ES-I3 (cell line): Measurements from ENCODE around the gene CCR2.
"Not testable (repeated sequence)": the region's sequence is repeated elsewhere in the genome, so short reads cannot be mapped to it uniquely, and the experiment has no call there.

Experiments used
- H3K36me3 ChIP-seq: 2 replicates; pipeline ENCODE4 v1.6.1; 2013; ENCODE audit warnings: mild to moderate bottlenecking, low read length, control low read depth, moderate library complexity; ENCODE audit not compliant: insufficient read depth
- H3K4me1 ChIP-seq: 2 replicates; pipeline ENCODE4 v1.6.1; 2013; ENCODE audit warnings: mild to moderate bottlenecking, control low read depth, low read length; ENCODE audit not compliant: insufficient read depth
- H3K9ac ChIP-seq: 2 replicates; pipeline ENCODE4 v1.6.1; 2013; ENCODE audit warnings: low read depth, mild to moderate bottlenecking, low read length, moderate library complexity
- H3K9me3 ChIP-seq: 2 replicates; pipeline ENCODE4 v1.6.1; 2013; ENCODE audit warnings: mild to moderate bottlenecking, low read length, moderate library complexity; ENCODE audit not compliant: control insufficient read depth, insufficient read depth

CCR2 gene

DNA sequence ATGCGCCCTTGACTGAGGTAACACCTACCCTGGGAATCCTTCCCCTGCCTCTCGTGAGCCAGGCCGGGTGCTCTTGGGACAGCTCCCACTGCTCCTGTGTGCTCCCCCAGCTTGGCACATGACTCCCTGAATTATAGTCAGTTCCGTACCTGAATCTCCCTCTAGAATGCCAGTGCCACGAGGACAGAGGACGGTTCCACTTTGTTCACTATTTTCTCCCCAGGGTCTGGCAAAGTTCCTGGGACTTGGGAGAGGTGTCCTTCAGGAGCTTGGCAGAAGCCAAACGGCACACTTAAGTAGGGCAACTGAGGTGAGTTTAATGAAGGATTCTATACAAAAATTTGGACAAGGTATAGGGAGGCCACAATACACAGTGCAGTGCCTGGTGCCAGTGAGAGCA lies 43.2 kb downstream of the CCR2 start:
- Histone ChIP-seq H3K9ac (no peak overlapping the region), H3K4me1 (peaks cover 6% of the 10 kb centered on the region; the same call in 1 of the 2 replicates), H3K36me3 (no peaks in the 10 kb centered on the region), H3K9me3 (no peaks in the 10 kb centered on the region)

DNA sequence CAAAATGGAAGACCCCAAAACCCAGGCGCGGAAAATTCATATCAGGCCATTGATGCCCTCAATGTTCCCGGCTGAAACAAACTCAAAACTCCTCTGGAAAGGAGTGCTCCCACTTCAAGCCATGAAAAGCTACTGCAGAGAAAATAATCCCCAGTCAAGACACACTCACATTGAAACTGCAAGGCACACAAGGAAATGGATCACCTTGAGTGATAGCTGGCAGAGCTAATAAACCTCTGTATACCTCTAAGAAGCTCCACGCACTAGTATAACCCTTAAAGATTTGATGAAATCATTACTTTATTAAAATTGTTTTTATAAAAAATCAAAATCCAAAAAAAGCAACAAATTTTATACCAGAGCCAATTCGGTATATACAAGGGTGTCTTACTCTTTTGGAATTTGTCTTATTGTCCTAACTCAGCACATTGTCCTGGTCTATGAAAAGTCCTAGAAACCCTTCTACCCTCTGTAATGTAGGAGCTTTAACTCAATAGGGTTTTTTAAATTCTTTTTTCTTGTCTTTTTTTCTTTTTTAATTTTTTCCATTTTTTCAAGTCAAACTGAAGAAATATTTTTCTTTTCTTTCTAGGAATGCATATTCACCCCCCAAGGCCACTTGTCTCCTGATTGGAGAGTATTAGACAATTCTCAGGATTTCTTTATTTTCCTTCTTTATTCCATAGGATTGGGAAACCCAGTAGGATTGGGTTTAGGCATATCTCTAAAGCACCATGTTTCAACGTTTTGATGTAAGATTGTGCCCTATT lies 44.5 kb downstream of the CCR2 start:
- Histone ChIP-seq H3K9me3 (no peaks in the 10 kb centered on the region), H3K4me1 (peaks cover 6% of the 10 kb centered on the region; the same call in 1 of the 2 replicates), H3K9ac (no peak overlapping the region), H3K36me3 (no peaks in the 10 kb centered on the region)

DNA sequence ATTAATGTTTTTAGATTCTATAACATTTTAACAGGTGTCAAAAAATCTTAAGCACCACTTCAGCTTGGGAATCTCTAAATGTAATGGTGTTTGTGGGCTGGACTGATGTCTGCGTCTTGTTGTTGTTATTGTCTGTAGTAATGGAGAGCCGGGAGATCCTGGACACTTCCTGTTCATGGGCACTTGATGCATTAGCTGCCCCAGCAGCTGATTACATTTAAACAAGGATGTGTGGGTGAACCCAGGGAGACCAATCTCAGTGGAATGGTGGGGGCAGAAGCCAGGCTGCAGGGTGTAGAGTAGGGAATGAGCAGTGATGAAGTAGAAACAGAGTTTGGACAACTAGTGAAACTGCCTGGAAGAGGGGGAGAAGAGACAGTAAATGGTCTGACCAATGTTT lies 45.2 kb downstream of the CCR2 start:
- Histone ChIP-seq H3K9ac (no peak overlapping the region), H3K9me3 (no peaks in the 10 kb centered on the region), H3K36me3 (no peaks in the 10 kb centered on the region), H3K4me1 (peaks cover under 1% of the 10 kb centered on the region; the same call in 1 of the 2 replicates)

DNA sequence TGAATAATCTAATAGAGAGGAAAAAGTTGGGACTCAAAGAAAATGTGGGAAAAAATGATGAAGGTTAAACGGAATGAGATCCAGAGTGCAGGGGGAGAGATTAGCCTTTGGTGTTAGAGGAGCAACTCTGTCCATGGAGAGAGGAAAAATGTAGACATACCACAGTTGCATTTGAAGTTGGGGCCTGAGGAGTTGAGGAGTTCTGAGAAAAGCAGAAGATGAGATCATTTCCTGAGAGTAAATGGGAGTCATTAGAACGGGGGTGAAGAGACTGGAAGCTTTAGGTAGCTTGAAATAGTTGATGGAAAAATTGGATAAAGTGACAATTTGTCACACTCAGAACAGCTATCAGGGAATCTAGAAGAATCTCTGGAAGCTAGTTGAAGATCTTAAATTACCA lies 45.6 kb downstream of the CCR2 start:
- Histone ChIP-seq H3K9ac (no peak overlapping the region), H3K9me3 (no peaks in the 10 kb centered on the region), H3K36me3 (no peaks in the 10 kb centered on the region), H3K4me1 (no peaks in the 10 kb centered on the region)

DNA sequence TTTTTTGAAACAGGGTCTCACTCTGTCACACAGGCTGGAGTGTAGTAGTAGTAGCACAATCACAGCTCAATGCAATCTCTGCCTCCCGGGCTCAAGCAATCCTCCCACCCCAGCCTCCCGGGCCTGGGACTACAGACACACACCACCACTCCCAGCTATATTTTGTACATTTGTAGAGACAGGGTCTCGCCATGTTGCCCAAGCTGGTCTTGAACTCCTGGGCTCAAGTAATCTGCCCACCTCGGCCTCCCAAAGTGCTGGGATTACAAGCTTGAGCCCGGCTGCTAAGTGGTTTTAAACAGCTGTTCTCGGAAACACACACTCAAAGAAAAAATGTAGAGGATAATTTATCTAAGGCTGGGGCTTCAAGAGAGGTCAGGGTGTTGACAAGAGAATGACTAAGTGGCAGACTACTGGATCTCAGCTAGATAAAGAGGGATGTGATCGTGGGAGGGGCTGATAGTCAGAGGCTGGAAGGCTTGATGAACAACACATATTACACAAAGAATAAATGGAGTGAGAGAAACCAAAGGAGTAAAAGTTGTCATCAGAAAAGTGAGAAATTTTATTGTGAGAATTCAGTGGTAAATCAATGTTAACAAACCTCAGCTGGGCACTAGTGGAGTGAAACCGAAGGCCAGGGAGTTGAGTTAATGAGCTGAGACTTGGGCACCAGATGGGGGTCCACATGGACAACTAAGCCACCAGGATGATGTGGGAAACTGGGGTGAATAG lies 46.3 kb downstream of the CCR2 start:
- no peaks in the 10 kb centered on the region for H3K9me3 ChIP-seq
- no peaks in the 10 kb centered on the region for H3K36me3 ChIP-seq
- H3K9ac ChIP-seq = no peak overlapping the region
- no peaks in the 10 kb centered on the region for H3K4me1 ChIP-seq

DNA sequence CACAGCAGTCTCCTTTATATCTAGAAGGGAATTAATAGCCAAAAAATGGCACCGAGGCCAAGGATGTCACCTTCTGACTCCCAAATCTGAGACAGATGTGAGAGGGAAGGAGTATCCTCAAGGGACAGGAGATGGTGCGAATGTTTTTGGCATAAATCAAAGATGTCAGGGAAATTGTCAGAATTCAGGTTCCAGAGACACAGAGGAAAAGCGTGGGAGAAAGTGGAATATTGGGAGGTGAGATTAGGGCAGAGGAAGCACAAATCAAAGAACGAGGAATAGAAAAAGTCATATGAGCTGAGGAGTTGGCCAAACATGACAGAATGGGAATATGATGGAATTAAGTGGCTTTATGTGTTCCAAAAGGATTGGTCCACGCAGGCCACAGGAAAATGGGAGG lies 46.9 kb downstream of the CCR2 start:
- Histone ChIP-seq H3K36me3 (no peaks in the 10 kb centered on the region), H3K9ac (no peak overlapping the region), H3K4me1 (no peaks in the 10 kb centered on the region), H3K9me3 (no peaks in the 10 kb centered on the region)

DNA sequence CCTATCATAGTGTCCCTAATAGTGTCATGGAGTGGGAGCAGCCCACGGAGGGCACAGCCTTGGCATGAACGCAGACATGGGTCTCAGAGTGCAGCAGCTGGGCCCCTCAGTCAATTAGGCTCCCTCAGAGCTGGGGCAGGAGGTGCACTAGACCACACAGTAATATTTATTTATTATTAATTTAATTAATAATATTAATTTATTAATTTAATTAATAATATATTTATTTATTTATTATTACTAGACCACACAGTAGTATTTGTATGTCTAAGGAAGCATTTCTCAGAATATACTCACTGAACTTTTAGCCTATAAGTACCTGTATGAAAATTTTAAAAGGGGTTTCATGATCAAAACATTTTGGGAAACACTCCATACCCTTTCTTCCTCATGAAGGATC lies 47.7 kb downstream of the CCR2 start:
- H3K9ac ChIP-seq = no peak overlapping the region
- H3K9me3 ChIP-seq = no peaks in the 10 kb centered on the region
- H3K4me1 ChIP-seq = no peaks in the 10 kb centered on the region
- no peaks in the 10 kb centered on the region for H3K36me3 ChIP-seq

DNA sequence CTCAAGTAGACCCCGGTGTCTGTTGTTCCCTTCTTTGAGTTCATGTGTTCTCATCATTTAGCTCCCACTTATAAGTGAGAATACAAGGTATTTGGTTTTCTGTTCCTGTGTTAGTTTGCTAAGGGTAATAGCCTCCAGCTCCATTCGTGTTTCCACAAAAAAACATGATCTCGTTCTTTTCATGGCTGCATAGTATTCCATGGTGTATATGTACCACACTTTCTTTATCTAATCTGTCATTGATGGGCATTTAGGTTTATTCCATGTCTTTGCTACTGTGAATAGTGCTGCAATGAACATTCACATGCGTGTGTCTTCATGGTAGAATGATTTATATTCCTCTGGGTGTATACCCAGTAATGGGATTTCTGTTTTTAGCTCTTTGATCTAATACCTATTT lies 49.0 kb downstream of the CCR2 start:
- not testable (repeated sequence) for H3K9me3 ChIP-seq, H3K4me1 ChIP-seq, H3K36me3 ChIP-seq, H3K9ac ChIP-seq

DNA sequence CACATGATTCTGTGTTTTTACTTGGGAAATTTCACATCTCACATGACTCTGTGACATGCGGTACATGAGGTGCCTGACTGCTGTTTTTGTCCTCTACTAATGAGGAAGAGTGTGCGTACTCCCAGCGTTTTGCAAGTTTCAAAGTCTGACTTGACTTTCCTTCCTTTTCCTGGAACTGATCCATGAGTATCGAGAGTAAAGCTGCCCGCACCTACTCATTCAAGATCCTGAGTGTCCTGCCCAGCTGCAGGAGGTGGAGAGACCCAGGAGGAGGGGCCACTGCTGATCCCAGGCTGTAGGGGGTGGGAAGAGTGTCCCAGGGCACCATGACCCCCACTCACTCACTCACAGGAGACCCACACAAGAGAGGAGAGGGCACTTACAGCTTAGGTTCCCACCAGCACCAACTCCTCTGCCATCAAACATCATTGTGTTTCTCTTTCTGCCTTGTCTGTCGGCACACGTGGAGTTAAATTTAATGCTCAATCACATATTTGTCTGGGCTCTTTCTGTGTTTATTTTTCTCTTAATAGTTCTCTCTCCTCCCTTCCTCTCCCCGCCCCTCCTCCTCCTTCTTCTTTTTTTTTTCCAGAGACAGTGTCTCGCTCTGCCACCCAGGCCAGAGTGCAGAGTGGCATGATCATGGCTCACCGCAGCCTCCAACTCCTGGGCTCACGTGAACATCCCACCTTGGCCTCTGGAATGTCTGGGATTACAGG lies 51.5 kb downstream of the CCR2 start:
- Histone ChIP-seq H3K9ac (no peak overlapping the region), H3K36me3 (no peaks in the 10 kb centered on the region), H3K4me1 (no peaks in the 10 kb centered on the region; the same call in 1 of the 2 replicates), H3K9me3 (no peaks in the 10 kb centered on the region)

DNA sequence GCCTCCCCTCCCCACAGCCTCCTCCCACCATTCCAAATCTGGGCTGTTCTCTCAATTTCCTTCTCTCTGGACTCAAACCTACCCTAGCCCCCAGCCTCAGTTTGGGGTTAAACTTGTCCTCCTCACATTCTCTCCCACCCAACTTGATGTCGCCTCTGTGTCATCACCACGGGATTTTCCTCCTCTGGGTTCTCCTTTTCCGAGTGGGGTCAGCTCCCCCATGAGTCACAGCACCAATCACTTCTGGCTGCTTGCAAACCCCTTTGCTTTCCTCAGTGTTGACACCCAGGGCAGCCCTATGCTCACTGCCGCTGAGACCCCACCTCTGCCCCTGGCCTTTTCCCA lies 52.5 kb downstream of the CCR2 start:
- Histone ChIP-seq H3K9me3 (no peaks in the 10 kb centered on the region), H3K9ac (no peak overlapping the region), H3K36me3 (no peaks in the 10 kb centered on the region), H3K4me1 (no peaks in the 10 kb centered on the region; the same call in 1 of the 2 replicates)

DNA sequence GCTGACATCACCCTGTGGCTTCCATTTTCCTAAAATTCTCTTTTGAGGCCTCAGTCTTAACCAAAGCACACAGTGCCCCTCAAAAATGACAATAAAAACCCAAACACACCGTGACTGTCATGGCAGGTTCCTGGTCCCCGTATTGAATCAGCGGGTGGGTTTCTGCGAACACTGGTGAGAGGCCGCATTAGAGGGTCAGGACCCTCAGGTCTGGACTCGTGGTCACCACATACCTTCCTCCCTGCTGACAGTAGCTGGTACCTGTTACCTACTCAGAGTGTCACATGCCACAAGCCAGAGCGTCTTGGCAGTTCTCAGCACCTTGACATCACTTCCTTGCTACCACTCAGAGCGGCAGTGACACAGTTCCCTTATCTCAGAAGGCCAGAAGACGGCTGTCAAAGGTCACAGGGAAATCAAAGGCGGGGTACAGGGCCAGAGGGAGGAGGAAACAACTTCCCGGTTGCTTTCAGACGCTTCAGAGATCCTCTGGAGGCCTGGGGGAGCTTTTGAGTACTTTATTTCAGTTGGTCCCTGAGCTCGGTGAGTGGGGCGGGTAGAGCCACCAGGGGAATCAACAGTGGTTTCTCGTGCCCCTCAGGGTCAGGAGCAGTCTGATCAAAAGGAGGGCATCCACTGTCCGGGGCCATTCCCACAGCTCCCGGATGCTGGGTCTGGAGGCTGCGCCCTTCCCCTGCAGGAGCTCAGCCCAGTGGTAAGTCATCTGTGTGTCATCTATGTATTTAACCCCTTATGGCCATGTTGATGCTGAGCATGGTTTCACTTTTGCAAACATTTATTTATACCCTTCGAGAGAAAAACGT lies 53.1 kb downstream of the CCR2 start, which contains the start of the genes CCR5AS and CCRL2:
CCR5AS (minus strand) TSS at position 279 of the 824 bp plus-strand sequence.
CCRL2 (plus strand) TSS at position 472 of the 824 bp plus-strand sequence. CDS start 821 bp downstream, outside the sequence.
- H3K9ac ChIP-seq = no peak within 1 kb of the TSS
- no peaks in the 10 kb centered on the region; the same call in 1 of the 2 replicates for H3K4me1 ChIP-seq
- no peaks in the 10 kb centered on the region for H3K9me3 ChIP-seq
- H3K36me3 ChIP-seq = no peaks in the 10 kb centered on the region

DNA sequence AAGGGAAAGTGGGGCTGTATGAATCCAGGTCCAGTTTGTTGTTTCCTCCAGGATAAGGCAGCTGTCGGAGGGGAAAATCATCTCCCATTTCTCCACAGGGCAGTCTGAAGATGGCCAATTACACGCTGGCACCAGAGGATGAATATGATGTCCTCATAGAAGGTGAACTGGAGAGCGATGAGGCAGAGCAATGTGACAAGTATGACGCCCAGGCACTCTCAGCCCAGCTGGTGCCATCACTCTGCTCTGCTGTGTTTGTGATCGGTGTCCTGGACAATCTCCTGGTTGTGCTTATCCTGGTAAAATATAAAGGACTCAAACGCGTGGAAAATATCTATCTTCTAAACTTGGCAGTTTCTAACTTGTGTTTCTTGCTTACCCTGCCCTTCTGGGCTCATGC lies 54.1 kb downstream of the CCR2 start:
- no peaks in the 10 kb centered on the region; the same call in 1 of the 2 replicates for H3K4me1 ChIP-seq
- H3K36me3 ChIP-seq = no peaks in the 10 kb centered on the region
- no peak overlapping the region for H3K9ac ChIP-seq

DNA sequence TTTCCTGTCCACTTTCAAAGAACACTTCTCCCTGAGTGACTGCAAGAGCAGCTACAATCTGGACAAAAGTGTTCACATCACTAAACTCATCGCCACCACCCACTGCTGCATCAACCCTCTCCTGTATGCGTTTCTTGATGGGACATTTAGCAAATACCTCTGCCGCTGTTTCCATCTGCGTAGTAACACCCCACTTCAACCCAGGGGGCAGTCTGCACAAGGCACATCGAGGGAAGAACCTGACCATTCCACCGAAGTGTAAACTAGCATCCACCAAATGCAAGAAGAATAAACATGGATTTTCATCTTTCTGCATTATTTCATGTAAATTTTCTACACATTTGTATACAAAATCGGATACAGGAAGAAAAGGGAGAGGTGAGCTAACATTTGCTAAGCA lies 54.9 kb downstream of the CCR2 start:
- Histone ChIP-seq H3K4me1 (no peaks in the 10 kb centered on the region; the same call in 1 of the 2 replicates), H3K9me3 (no peaks in the 10 kb centered on the region), H3K9ac (no peak overlapping the region), H3K36me3 (no peaks in the 10 kb centered on the region)

More for the DNA sequence above, 54.1 kb downstream of the CCR2 start:
- H3K9me3 ChIP-seq = no peaks in the 10 kb centered on the region
